Measurements from ENCODE around the gene THYN1.
"Not testable (repeated sequence)": the region's sequence is repeated elsewhere in the genome, so short reads cannot be mapped to it uniquely, and the experiment has no call there.

Gene THYN1

DNA sequence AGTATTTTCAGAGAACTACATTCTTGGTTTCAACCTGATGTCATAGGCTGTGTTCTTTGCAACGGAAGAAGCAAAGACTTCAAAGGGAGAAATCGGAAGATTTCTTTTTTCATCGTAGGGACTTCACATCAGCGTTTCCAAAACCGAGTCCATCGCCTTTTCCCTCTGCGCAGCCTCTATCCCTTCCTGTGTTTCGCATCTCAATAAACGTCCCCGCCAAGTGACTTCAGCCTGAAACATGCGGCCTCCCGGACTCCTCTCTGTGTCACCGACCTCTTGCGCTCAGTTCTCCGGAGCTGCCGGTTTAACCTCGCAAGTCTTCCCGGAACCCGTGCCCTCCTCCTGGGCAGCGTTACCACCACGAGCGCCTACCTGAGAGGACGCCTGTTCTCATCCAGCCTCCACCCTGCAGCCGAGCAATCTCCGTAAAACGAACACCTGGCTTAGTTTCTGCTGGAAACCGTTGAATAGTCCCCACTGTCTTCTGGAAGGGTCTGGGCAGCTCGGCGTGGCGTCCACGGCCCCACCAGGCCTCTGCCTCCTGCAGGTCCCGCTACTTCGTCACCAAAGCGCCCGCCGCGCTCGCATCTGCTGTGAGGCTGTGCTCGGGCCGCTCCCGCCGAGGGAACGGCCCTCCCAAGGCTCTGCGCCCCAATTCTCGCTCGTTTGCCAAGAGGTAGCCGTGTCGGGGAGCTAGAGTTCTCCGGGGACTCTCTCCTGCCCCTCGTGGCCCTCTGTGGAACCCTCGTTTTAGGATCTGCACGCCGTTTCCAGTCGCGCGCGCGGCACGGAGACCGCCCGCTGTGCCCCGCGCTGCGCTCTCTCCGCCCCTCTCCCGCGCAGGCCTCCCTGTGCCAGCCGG, 22.6 kb upstream of the THYN1 start, which contains the start of gene GLB1L3:
Gene GLB1L3, plus strand, starts transcription at position 846 of the 862 bp plus-strand sequence. CDS start 362 bp downstream, outside the sequence.
- peak; percentile 49 to 71 for DNase-seq (ENCODE audit: low read depth in 1 of 2, low spot score in 1 of 2)

- no peak for DNase-seq (ENCODE audit: low read depth in 1 of 2, low spot score in 1 of 2)
Observed at GRCh38 chr11:134275188-134275533, 22.0 kb upstream of the THYN1 start.

DNA sequence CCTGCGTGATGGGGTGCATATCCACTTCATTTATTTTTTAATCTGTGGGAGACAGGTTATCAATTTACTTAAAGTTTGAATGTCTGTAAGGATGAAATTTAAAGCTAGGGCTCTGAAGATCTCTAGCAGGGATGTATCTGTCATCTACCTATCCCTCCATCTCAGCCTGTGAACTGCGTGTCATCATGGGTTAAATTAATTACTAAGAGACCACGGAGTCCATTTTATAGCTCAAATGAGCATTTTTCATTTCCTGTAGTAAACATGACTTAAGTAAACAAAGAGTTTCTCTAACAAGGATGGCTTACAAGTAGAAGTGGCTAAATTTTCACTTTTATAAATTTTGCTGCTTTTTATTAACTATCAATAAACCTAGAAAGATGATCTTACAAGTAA, 20.2 kb upstream of the THYN1 start:
- DNase-seq (ENCODE audit: low read depth in 1 of 2, low spot score in 1 of 2) = no peak

GRCh38 chr11:134272381-134273316, 19.5 kb upstream of the THYN1 start:
- no peak for DNase-seq (ENCODE audit: low read depth in 1 of 2, low spot score in 1 of 2)

DNA sequence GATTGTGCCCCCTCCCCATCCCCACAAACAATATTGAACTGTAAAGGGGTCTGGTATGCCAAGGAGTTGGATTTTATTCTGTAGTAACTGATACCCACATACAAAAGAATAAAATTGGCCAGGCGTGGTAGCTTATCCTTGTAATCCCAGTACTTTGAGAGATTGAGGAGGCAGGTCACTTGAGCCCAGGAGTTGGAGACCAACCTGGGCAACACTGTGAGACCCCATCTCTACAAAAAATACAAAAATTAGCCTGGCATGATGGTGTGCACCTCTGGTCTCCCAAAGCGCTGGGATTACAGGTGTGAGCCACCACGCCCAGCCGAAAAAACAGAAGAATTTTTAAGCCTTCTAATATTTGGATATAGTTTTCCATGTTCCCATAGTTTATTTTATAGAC, 18.8 kb upstream of the THYN1 start:
- no peak for DNase-seq (ENCODE audit: low read depth in 1 of 2, low spot score in 1 of 2)

GRCh38 chr11:134270250-134270714, 17.1 kb upstream of the THYN1 start:
- no peak for DNase-seq (ENCODE audit: low read depth in 1 of 2, low spot score in 1 of 2)

GRCh38 chr11:134267966-134268365, 14.8 kb upstream of the THYN1 start:
- no peak for DNase-seq (ENCODE audit: low read depth in 1 of 2, low spot score in 1 of 2)

- no peak for DNase-seq (ENCODE audit: low read depth in 1 of 2, low spot score in 1 of 2)
Observed at GRCh38 chr11:134267461-134267860, 14.3 kb upstream of the THYN1 start.

DNA sequence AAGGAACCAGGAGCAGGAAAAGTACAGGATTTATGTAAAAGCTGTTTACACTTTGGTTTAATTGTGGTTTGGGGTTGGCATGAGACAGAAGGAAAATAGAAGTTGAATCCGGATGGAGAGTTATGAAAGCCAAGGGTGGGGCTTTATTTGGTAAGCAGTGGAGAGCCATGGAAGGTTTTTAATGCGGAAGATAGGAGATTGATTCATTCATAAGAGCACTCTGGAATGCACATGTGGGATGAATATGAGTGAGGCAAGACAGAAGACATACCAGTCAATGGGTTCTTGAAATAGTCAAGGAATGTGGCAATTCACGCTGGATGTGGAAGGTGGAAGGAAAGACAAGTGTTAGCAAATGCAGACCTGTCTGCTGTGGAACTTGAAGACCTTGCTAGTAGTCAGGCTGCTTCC, 13.7 kb upstream of the THYN1 start:
- DNase-seq (ENCODE audit: low read depth in 1 of 2, low spot score in 1 of 2) = no peak

- DNase-seq (ENCODE audit: low read depth in 1 of 2, low spot score in 1 of 2) = no peak
Observed at GRCh38 chr11:134266440-134266839, 13.3 kb upstream of the THYN1 start.

DNA sequence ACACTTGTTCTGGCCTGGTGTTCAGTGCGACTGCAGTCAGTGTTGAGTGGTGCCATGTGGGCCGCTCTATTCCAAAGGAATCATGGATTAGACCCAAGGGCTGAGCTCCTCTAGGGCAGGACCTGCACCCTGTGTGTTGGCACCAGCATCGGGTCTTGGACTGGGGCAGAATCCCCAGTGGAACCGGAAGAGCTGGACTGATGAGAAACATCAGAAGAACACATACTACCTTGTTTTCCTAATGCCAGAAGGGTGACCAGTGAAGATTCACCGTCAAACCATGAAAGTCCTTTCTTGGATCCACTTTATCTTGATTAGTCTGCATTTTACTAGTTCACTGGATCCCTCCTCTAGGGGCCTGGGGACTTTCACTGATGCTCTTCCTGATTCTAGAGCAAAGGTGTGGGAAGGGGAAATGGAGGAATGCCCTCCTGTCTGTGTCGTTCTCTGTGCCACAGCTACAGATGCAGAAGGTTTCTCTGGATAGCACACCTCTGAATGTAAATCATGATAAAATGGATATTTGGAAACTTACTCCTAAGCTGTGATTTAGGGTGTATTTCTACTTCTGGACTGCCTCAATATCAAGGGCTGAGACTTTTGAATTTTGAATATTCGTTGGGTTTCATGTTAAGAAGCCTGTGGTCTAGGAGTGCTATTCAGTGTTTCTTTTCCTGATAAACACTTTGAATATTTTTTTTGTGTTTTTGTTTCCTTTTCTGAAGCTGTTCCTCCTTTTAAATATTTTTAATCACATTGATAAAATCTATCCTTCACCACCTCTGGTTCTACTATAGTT, 12.0 kb upstream of the THYN1 start:
- no peak for DNase-seq (ENCODE audit: low read depth in 1 of 2, low spot score in 1 of 2)

DNA sequence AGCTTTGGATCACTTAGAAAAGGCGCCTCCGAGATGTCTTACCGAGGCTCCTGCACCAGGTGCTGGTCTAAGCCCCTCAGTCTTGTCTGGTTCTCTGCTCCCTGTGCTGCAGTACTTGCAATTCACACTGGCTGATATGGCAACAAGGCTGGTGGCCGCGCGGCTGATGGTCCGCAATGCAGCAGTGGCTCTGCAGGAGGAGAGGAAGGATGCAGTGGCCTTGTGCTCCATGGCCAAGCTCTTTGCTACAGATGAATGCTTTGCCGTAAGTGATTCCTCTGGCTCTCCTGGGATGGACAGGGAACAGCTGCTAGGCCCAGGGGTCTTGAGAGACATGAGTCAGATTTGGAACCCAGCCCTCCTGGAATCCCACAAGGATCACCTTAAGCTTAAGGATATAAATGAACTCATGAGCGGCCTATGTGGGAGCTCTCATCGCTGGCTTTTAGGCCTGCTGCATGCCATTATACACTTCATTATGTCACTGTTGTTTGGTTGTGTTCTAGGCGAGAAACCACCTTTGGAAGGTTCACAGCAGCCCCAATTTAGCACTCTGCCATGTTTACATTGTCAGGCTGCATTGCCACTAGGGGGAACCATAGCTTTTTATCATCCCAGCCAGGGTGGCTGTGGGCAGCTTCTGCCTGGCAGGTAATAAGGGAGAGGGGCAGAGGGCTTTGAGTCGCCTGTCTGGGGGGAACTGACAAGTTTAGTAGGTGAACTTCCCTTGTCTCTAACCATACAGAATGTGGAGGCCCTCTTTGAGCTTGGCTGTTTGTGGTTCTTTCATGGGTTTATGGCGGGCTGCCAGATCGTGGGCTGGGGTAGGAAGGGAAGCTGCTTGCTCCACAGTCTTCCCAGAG, 8.7 kb upstream of the THYN1 start:
- DNase-seq (ENCODE audit: low read depth in 1 of 2, low spot score in 1 of 2) = no peak

DNA sequence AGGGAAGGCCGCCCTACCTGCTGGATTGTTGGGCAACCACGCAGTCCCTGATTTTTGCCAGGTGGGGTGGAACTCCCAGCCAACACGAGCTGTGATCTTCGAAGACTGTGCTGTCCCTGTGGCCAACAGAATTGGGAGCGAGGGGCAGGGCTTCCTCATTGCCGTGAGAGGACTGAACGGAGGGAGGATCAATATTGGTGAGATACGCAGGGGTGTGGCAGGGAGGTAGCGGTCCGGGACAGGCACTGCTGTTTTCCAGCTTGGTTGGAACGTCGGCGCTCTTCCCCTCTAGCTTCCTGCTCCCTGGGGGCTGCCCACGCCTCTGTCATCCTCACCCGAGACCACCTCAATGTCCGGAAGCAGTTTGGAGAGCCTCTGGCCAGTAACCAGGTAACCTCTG, 7.8 kb upstream of the THYN1 start:
- DNase-seq (ENCODE audit: low read depth in 1 of 2, low spot score in 1 of 2) = no peak

DNA sequence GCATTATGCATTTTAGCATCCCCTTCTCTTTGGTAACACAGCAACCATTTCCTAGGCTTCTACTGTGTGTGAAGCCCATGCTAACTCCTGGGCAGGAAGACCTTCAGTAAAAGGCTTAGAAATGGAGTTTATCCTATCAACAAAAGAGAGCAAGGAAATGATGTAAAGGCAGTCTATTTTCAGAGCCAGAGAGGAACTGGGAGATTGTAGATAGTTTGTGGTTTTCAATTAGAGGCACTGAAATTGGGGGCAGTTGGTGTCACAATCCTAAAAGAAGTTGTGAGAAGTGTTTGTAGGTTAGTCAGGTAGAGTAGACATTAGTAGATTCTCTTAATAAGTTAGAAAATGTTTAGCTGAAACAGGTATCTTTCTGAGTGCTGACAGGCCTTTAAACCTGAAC, 7.4 kb upstream of the THYN1 start:
- no peak for DNase-seq (ENCODE audit: low read depth in 1 of 2, low spot score in 1 of 2)

DNA sequence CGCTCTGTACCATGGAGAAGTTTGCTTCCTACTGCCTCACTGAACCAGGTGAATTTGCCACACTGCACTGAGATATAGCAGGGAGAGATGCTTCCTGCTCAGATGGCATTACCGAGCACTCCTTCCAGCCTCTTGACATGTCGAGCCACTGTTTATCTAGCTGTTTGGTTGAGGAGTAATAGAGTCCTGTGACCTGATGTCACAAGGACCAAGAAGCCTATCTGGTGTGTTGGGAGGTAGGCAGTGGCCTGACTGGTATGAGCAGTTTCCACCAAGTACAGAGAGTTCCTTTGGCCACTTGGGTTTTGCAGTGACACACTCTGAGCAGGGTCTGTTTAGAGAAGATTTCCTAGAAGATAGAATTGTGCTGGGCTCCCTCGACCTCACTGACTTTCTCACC, 5.4 kb upstream of the THYN1 start:
- no peak for DNase-seq (ENCODE audit: low read depth in 1 of 2, low spot score in 1 of 2)

DNA sequence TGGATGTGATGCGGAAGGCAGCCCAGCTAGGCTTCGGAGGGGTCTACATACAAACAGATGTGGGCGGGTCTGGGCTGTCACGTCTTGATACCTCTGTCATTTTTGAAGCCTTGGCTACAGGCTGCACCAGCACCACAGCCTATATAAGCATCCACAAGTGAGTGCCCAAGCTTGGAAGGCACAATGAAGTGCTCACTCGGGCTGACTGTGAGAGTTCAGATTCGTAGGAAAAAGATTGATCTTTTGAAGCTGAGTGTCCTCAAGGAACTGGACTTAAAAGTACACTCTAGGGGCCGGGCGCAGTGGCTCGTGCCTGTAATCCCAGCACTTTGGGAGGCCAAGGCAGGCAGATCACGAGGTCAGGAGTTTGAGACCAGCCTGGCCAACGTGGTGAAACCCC, 3.9 kb upstream of the THYN1 start:
- no peak for DNase-seq (ENCODE audit: low read depth in 1 of 2, low spot score in 1 of 2)

DNA sequence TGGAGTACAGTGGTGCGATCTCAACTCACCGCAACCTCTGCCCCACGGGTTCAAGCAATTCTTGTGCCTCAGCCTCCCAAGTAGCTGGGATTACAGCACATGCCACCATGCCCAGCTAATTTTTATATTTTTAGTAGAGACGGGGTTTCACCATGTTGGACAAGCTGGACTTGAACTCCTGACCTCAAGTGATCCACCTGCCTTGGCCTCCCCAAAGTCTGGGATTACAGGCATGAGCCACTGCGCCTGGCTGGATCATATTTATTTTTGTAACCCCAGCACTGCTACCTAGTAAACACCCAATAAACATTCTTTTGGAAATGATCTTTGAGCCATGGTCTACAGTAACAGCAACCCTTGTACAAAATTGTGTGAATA, 2.0 kb upstream of the THYN1 start:
- not testable (repeated sequence) for DNase-seq (ENCODE audit: low read depth in 1 of 2, low spot score in 1 of 2)

DNA sequence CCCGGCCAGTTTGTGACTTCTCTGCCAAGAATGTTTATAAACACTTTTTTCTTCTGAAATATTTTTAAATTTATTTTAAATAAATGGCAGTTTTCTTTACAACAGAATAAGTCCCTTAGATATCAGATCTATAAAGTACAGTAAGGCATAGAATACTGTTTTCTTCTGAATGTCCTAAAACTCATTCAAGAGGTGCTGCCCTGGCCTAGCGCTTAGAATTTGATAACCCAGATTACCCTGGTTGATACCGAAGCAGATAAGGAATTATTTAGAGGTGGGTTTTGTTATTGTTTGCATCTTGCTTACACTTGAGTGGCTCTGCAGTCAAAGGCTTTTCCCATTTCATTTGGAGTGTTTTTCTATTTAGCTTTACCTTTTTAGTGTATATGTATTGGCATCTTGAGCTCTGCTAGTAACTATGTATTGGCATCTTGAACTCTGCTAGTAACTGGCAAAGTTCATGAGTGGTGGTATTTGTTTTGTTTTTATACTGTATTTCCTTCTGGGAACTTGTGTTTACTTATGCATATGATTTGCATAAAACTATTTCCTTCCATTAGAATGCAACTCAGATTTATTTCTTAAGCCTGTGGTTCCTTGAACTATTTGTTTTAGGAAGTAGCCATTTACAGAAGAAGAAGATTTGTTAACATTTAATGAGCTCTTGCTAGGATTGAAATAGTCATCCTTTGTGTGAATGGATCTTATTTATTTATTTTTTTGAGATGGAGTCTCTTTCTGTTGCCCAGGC, 1.5 kb upstream of the THYN1 start:
- no peak for DNase-seq (ENCODE audit: low read depth in 1 of 2, low spot score in 1 of 2)

- DNase-seq (ENCODE audit: low read depth in 1 of 2, low spot score in 1 of 2) = no peak
Observed at GRCh38 chr11:134252346-134253187, 585 bp downstream of the THYN1 start.

All from stimulated activated CD4-positive, alpha-beta T cell treated with anti-CD3 and anti-CD28 coated beads, Interleukin-15, amount 100 ng/mL, for 1 hour (primary cell).